Measurements from ENCODE around the gene CCDC97.

DNA sequence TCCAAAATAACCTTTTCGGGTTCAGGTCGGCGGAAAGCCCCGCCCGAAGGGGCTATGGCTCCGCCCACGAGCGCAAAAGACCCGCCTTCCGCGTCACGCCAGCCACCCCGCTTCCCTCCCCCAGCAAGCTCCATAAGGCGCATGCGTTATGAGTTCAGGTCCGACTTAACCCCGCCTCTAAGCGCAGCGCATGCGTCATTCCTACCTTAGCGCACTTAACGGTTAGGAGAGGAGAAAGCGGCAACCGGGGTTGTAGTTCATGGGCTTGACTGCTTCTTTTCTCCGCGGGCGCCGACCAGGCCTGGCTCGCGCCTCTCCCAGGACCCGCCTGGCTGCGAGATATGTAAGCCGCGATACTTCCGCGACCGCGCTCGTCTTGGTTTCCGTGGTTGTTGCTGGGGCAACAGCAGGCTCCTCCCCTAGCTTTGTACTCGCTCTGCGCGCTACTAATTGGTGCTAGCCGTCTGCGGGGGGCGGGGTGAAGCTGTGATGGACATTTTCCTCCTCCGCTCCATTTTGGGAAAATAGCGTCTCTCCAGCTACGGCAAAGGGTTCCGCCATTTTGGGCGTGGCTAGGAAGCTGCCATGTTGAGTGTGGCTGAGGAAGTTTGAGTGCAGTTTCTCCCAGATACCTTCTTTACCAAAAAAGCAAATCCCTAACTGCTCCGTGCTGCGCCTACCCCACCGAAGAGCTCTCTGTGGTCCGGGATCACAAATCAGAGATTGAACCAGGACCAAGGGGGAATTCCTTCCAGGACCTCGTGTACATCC, 54.0 kb downstream of the CCDC97 start, which contains the start of gene B9D2:
- TF ChIP-seq, protein P1, sequence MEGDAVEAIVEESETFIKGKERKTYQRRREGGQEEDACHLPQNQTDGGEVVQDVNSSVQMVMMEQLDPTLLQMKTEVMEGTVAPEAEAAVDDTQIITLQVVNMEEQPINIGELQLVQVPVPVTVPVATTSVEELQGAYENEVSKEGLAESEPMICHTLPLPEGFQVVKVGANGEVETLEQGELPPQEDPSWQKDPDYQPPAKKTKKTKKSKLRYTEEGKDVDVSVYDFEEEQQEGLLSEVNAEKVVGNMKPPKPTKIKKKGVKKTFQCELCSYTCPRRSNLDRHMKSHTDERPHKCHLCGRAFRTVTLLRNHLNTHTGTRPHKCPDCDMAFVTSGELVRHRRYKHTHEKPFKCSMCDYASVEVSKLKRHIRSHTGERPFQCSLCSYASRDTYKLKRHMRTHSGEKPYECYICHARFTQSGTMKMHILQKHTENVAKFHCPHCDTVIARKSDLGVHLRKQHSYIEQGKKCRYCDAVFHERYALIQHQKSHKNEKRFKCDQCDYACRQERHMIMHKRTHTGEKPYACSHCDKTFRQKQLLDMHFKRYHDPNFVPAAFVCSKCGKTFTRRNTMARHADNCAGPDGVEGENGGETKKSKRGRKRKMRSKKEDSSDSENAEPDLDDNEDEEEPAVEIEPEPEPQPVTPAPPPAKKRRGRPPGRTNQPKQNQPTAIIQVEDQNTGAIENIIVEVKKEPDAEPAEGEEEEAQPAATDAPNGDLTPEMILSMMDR (IDR thresholded peaks at IDR 0.05) = peak in 1 of 4 experiments; percentile 13
- peak; percentile 54 to 81 for TF ChIP-seq POLR2A (IDR thresholded peaks at IDR 0.05)
